SJCRH30 (cell line): ENCODE results near the gene BDKRB1. TPM values are rescaled to one million over a fixed set of nuclear protein-coding genes. Genes with fewer than 3 reads are reported as not detected.
A peak's percentile ranks its signal among the peaks of the same experiment; 100 is the strongest.

Source experiments
- DNase-seq, 2 experiments: peaks; one replicate each; pipeline ENCODE4 v3.0.0-alpha.2; 2015 to 2020
- H3K27ac ChIP-seq: fragments of 250-450 bp; sonication (Bioruptor Pico); 2 replicates; pipeline ENCODE4 v1.5.1; 2020; ENCODE audit warnings: mild to moderate bottlenecking, moderate library complexity
- H3K27me3 ChIP-seq: fragments of 250-450 bp; sonication (Bioruptor Pico); 2 replicates; pipeline ENCODE4 v1.5.1; 2020; ENCODE audit warnings: mild to moderate bottlenecking, moderate library complexity
- H3K36me3 ChIP-seq: fragments of 250-450 bp; sonication (Bioruptor Pico); 2 replicates; pipeline ENCODE4 v1.5.1; 2020; ENCODE audit warnings: mild to moderate bottlenecking, moderate library complexity
- H3K4me1 ChIP-seq: fragments of 250-450 bp; sonication (Bioruptor Pico); 2 replicates; pipeline ENCODE4 v1.5.1; 2020; ENCODE audit warnings: mild to moderate bottlenecking, moderate library complexity
- H3K4me3 ChIP-seq: fragments of 250-450 bp; sonication (Bioruptor Pico); 2 replicates; pipeline ENCODE4 v1.5.1; 2020; ENCODE audit warnings: mild to moderate bottlenecking, moderate library complexity
- H3K9me3 ChIP-seq: fragments of 250-450 bp; sonication (Bioruptor Pico); replicated peaks from 2 replicates; pipeline ENCODE4 v1.5.1; 2020; ENCODE audit warnings: mild to moderate bottlenecking, moderate library complexity
- total RNA-seq: library from RNA; depleted of rRNA; stranded (reverse); fragments of >200 nt; shearing (Covaris generic); gene quantifications from 2 replicates; pipeline ENCODE4 v1.2.3, GENCODE V29; 2014; rRNA removed

The BDKRB1 gene
- total RNA-seq, result 2.0 and 2.3 TPM in 2 replicates

GRCh38 chr14:96255501-96256366 lies at the start of gene BDKRB1:
TSS of gene BDKRB1 (plus strand) at chr14:96256210. CDS start at chr14:96263683, 7,473 bp downstream.
- no peak within 1 kb of the TSS for H3K27ac ChIP-seq
- no peak for DNase-seq
- no peak within 1 kb of the TSS for H3K4me3 ChIP-seq
- H3K4me1 ChIP-seq, result peaks cover 9% of the 10 kb centered on the region
- no peaks in the 10 kb centered on the region for H3K36me3 ChIP-seq
- H3K9me3 ChIP-seq, result peaks cover 5% of the 10 kb centered on the region; the same call in 1 of the 2 replicates
- H3K27me3 ChIP-seq, result no peaks in the 10 kb centered on the region

GRCh38 chr14:96206461-96206860 lies 49.5 kb upstream of the BDKRB1 start:
- H3K4me1 ChIP-seq, result peaks cover 4% of the 10 kb centered on the region; the same call in 1 of the 2 replicates
- no peaks in the 10 kb centered on the region for H3K36me3 ChIP-seq
- no peaks in the 10 kb centered on the region for H3K9me3 ChIP-seq
- no peak for DNase-seq
- H3K27ac ChIP-seq, result no peak overlapping the region
- no peak overlapping the region for H3K4me3 ChIP-seq
- no peaks in the 10 kb centered on the region for H3K27me3 ChIP-seq

- no peak for DNase-seq
- Histone ChIP-seq H3K4me3 (no peak overlapping the region), H3K36me3 (no peaks in the 10 kb centered on the region), H3K4me1 (peaks cover 4% of the 10 kb centered on the region; the same call in 1 of the 2 replicates), H3K9me3 (no peaks in the 10 kb centered on the region), H3K27ac (no peak overlapping the region), H3K27me3 (no peaks in the 10 kb centered on the region)
Observed at GRCh38 chr14:96207686-96208085, 48.3 kb upstream of the BDKRB1 start.

GRCh38 chr14:96208739-96209138 lies 47.3 kb upstream of the BDKRB1 start:
- Histone ChIP-seq H3K27me3 (no peaks in the 10 kb centered on the region), H3K27ac (no peak overlapping the region), H3K9me3 (no peaks in the 10 kb centered on the region), H3K4me3 (no peak overlapping the region), H3K36me3 (no peaks in the 10 kb centered on the region), H3K4me1 (peaks cover under 1% of the 10 kb centered on the region; the same call in 1 of the 2 replicates)
- no peak for DNase-seq

- Histone ChIP-seq H3K27me3 (no peaks in the 10 kb centered on the region), H3K4me1 (no peaks in the 10 kb centered on the region), H3K4me3 (no peak overlapping the region), H3K36me3 (no peaks in the 10 kb centered on the region), H3K27ac (no peak overlapping the region), H3K9me3 (no peaks in the 10 kb centered on the region)
- DNase-seq, result no peak
Observed at GRCh38 chr14:96212140-96212539, 43.9 kb upstream of the BDKRB1 start.

- Histone ChIP-seq H3K4me3 (no peak overlapping the region), H3K27ac (no peak overlapping the region), H3K36me3 (no peaks in the 10 kb centered on the region), H3K27me3 (no peaks in the 10 kb centered on the region), H3K4me1 (no peaks in the 10 kb centered on the region), H3K9me3 (no peaks in the 10 kb centered on the region)
- DNase-seq, result no peak
Observed at GRCh38 chr14:96212896-96213295, 43.1 kb upstream of the BDKRB1 start.

GRCh38 chr14:96213871-96214465 lies 42.0 kb upstream of the BDKRB1 start:
- no peak for DNase-seq
- H3K27ac ChIP-seq, result no peak overlapping the region

GRCh38 chr14:96214793-96215192 lies 41.2 kb upstream of the BDKRB1 start:
- no peak for DNase-seq
- H3K36me3 ChIP-seq, result no peaks in the 10 kb centered on the region
- H3K4me3 ChIP-seq, result no peak overlapping the region
- no peaks in the 10 kb centered on the region for H3K27me3 ChIP-seq
- no peaks in the 10 kb centered on the region for H3K4me1 ChIP-seq
- H3K27ac ChIP-seq, result no peak overlapping the region
- H3K9me3 ChIP-seq, result no peaks in the 10 kb centered on the region

More at GRCh38 chr14:96213871-96214465, 42.0 kb upstream of the BDKRB1 start:
- H3K27me3 ChIP-seq, result no peaks in the 10 kb centered on the region
- no peaks in the 10 kb centered on the region for H3K4me1 ChIP-seq
- no peaks in the 10 kb centered on the region for H3K36me3 ChIP-seq
- H3K4me3 ChIP-seq, result no peak overlapping the region
- H3K9me3 ChIP-seq, result no peaks in the 10 kb centered on the region

GRCh38 chr14:96215452-96216244 lies 40.4 kb upstream of the BDKRB1 start:
- no peaks in the 10 kb centered on the region for H3K36me3 ChIP-seq
- H3K4me3 ChIP-seq, result no peak overlapping the region
- no peaks in the 10 kb centered on the region for H3K4me1 ChIP-seq
- DNase-seq, result no peak
- no peak overlapping the region for H3K27ac ChIP-seq
- no peaks in the 10 kb centered on the region for H3K9me3 ChIP-seq
- H3K27me3 ChIP-seq, result no peaks in the 10 kb centered on the region

GRCh38 chr14:96216627-96217026 lies 39.4 kb upstream of the BDKRB1 start:
- no peak for DNase-seq
- Histone ChIP-seq H3K27ac (no peak overlapping the region), H3K9me3 (no peaks in the 10 kb centered on the region), H3K4me3 (no peak overlapping the region), H3K36me3 (no peaks in the 10 kb centered on the region), H3K4me1 (no peaks in the 10 kb centered on the region), H3K27me3 (no peaks in the 10 kb centered on the region)

GRCh38 chr14:96217376-96217913 lies 38.6 kb upstream of the BDKRB1 start:
- Histone ChIP-seq H3K27ac (no peak overlapping the region), H3K4me1 (no peaks in the 10 kb centered on the region), H3K4me3 (no peak overlapping the region), H3K27me3 (no peaks in the 10 kb centered on the region), H3K9me3 (no peaks in the 10 kb centered on the region), H3K36me3 (no peaks in the 10 kb centered on the region)
- peak in 1 of 2 experiments; percentile 21 for DNase-seq

GRCh38 chr14:96221109-96221650 lies 34.8 kb upstream of the BDKRB1 start:
- DNase-seq, result no peak
- H3K27me3 ChIP-seq, result no peaks in the 10 kb centered on the region
- H3K4me1 ChIP-seq, result no peaks in the 10 kb centered on the region
- H3K36me3 ChIP-seq, result no peaks in the 10 kb centered on the region
- no peak overlapping the region for H3K4me3 ChIP-seq
- no peak overlapping the region for H3K27ac ChIP-seq
- H3K9me3 ChIP-seq, result no peaks in the 10 kb centered on the region

- H3K9me3 ChIP-seq, result no peaks in the 10 kb centered on the region
- no peaks in the 10 kb centered on the region for H3K36me3 ChIP-seq
- H3K27me3 ChIP-seq, result no peaks in the 10 kb centered on the region
- no peak overlapping the region for H3K4me3 ChIP-seq
- no peak for DNase-seq
- H3K27ac ChIP-seq, result no peak overlapping the region
- H3K4me1 ChIP-seq, result no peaks in the 10 kb centered on the region
Observed at GRCh38 chr14:96221841-96222240, 34.2 kb upstream of the BDKRB1 start.

GRCh38 chr14:96224480-96225096 lies 31.4 kb upstream of the BDKRB1 start:
- Histone ChIP-seq H3K36me3 (no peaks in the 10 kb centered on the region), H3K4me1 (no peaks in the 10 kb centered on the region)
- no peak for DNase-seq

More at GRCh38 chr14:96224480-96225096, 31.4 kb upstream of the BDKRB1 start:
- H3K27ac ChIP-seq, result no peak overlapping the region
- no peaks in the 10 kb centered on the region for H3K9me3 ChIP-seq
- no peak overlapping the region for H3K4me3 ChIP-seq
- no peaks in the 10 kb centered on the region for H3K27me3 ChIP-seq
